Astrocyte of the cerebellum (primary cell): ENCODE data around the gene PLXNB2.

Experiments used
- DNase-seq: peaks from one replicate; pipeline ENCODE4 v3.0.0-alpha.2; 2011; ENCODE audit warnings: low read depth
- H3K4me3 ChIP-seq: 2 replicates; pipeline ENCODE4 v1.5.1; 2011; ENCODE audit warnings: mild to moderate bottlenecking, low read depth, low read length, moderate library complexity
- CTCF ChIP-seq: IDR thresholded peaks from 2 replicates; pipeline ENCODE4 v1.5.1; 2012; ENCODE audit warnings: low read length, low read depth, moderate library complexity, mild to moderate bottlenecking; ENCODE audit errors: missing control alignments
- in situ Hi-C: cut with HindIII; loops from 2 replicates; pipeline ENCODE4 v1.10.0; 2017; ENCODE audit warnings: low sequenced_read_pairs

The PLXNB2 gene

GRCh38 chr22:50346470-50346869, 39.0 kb upstream of the PLXNB2 start:
- in situ Hi-C loops: no loop called here
- no peak for TF ChIP-seq CTCF
- DNase-seq: no peak
- no peak overlapping the region for H3K4me3 ChIP-seq

GRCh38 chr22:50343541-50343935, 36.1 kb upstream of the PLXNB2 start:
- DNase-seq: no peak
- no peak for TF ChIP-seq CTCF
- in situ Hi-C loops: no loop called here
- peak overlapping the region; percentile 75 for H3K4me3 ChIP-seq

GRCh38 chr22:50342651-50343540, 35.5 kb upstream of the PLXNB2 start, which contains the start of gene PPP6R2:
PPP6R2 (plus strand) TSS chr22:50343327; CDS start chr22:50393909, 50,582 bp downstream.
- TF ChIP-seq CTCF: no peak
- DNase-seq: no peak
- in situ Hi-C loops: no loop called here
- H3K4me3 ChIP-seq: peak within 1 kb of the TSS; percentile 75

- peak; percentile 63 for DNase-seq
- in situ Hi-C loops: no loop called here
- peak; percentile 97 for TF ChIP-seq CTCF
- peak overlapping the region; percentile 75 for H3K4me3 ChIP-seq
Measured at GRCh38 chr22:50341977-50342650, 34.7 kb upstream of the PLXNB2 start.

GRCh38 chr22:50339945-50340879, 32.8 kb upstream of the PLXNB2 start:
- no peak for DNase-seq
- no peak for TF ChIP-seq CTCF
- in situ Hi-C loops: no loop called here
- no peak overlapping the region for H3K4me3 ChIP-seq
